ENCODE data around the gene NTSR1. TPM values are rescaled to one million over a fixed set of nuclear protein-coding genes. Genes with fewer than 3 reads are reported as not detected.

Gene NTSR1
- total and polyA plus RNA-seq, 2 of the 8 experiments (the other 6 are each of a cell fraction or from before 2014, with no cell fraction given) = 0.53 to 0.89 TPM

DNA sequence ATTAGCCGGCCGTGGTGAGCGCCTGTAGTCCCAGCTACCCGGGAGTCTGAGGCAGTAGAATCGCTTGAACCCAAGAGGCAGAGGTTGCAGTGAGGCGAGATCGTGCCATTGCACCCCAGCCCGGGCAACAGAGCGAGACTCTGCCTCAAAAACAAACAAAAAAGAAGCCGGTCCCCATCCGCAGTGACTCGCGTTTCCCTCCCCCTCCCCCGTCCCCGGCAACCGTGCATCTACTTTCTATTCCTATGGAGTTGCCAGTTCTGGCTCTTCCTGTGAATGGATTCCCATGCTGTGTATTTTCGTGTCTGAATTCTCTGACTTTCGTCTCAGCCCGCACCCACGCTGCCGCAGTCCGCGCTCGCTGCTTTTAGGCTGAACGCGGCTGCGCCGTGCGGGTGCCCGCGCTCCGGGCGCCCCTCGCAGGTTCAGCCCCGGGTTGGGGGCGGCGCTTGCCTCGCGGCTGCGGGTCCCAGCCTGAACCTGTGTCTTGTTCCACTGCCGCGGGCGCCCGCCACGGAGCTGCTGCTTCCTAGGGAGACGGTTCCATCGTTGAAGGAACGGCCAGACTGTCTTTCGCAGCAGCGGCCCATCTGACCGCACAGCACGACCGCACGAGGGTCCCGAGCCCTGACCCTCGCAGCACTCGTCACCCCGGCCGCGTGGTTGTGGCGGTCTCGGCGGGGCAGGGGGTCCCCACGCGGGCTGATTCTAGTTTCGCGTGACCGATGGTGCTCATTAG is 86.6 kb downstream of the NTSR1 start (continued):
- TF ChIP-seq TEAD4 (IDR thresholded peaks at IDR 0.05; ENCODE audit: low read depth, low read length) (no peak), RBBP5 (IDR thresholded peaks at IDR 0.05; ENCODE audit: borderline replicate concordance, low read depth, low read length) (peak; percentile 53; the same call in 1 of the 2 replicates), SAP30 (IDR thresholded peaks at IDR 0.05; ENCODE audit: insufficient read depth, insufficient replicate concordance, low read length) (no peak), KDM1A (IDR thresholded peaks at IDR 0.05; ENCODE audit: borderline replicate concordance, low read length) (peak; percentile 84), RFX5 (IDR thresholded peaks at IDR 0.05; ENCODE audit: borderline replicate concordance, low read depth, low read length) (no peak), SIX5 (IDR thresholded peaks at IDR 0.05; ENCODE audit: low read depth, low read length) (no peak), KDM4A (IDR thresholded peaks at IDR 0.05; ENCODE audit: low read depth, low read length, severe bottlenecking) (peak; percentile 64), NANOG (IDR thresholded peaks at IDR 0.05; ENCODE audit: insufficient read depth, low read depth, low read length, poor library complexity, severe bottlenecking) (no peak), CBX8 (IDR thresholded peaks at IDR 0.05; ENCODE audit: borderline replicate concordance, low read depth, low read length) (no peak), ASH2L (IDR thresholded peaks at IDR 0.05; ENCODE audit: low read length) (peak; percentile 42), EP300 (IDR thresholded peaks at IDR 0.05; ENCODE audit: borderline replicate concordance in 1 of 2, low read depth in 2 of 2, low read length in 2 of 2) (no peak)
- TF ChIP-seq, protein P1, sequence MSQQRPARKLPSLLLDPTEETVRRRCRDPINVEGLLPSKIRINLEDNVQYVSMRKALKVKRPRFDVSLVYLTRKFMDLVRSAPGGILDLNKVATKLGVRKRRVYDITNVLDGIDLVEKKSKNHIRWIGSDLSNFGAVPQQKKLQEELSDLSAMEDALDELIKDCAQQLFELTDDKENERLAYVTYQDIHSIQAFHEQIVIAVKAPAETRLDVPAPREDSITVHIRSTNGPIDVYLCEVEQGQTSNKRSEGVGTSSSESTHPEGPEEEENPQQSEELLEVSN (IDR thresholded peaks at IDR 0.05) = no peak; the same call in 1 of the 2 replicates
- TF ChIP-seq, protein P2, sequence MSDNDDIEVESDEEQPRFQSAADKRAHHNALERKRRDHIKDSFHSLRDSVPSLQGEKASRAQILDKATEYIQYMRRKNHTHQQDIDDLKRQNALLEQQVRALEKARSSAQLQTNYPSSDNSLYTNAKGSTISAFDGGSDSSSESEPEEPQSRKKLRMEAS (IDR thresholded peaks at IDR 0.05) = peak; percentile 61
